ENCODE measurements around the gene EXOC6B.

Gene EXOC6B

DNA sequence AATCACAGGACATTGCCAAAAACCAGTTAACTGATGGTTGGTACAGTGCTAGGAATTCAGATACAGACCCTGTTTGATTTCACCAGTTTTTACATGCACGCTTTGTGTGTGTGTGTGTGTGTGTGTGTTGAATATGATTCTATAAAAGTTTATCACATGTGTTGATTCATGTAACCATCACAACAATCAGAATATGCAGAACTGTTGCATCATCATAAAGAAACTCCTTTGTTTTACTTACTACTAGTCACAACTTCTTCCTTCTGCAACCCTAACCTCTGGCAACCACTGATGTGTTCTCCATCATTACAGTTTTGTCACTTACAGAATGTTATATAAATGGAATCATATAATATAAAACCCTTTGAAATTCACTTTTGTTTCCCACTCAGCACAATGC, 533.4 kb downstream of the EXOC6B start:
- no peak overlapping the region for H3K4me3 ChIP-seq (ENCODE audit: insufficient read depth, low read depth, low read length, poor library complexity, severe bottlenecking)
- no peak overlapping the region for H3K27ac ChIP-seq (ENCODE audit: insufficient read depth, low read length, poor library complexity, severe bottlenecking)
- no peaks in the 10 kb centered on the region for H3K9me3 ChIP-seq (ENCODE audit: control insufficient read depth, low read length)
- no peaks in the 10 kb centered on the region for H3K27me3 ChIP-seq (replicated peaks; ENCODE audit: control insufficient read depth, insufficient read depth, low read length, poor library complexity, severe bottlenecking)
- DNase-seq: no peak
- no peaks in the 10 kb centered on the region for H3K4me1 ChIP-seq (ENCODE audit: control insufficient read depth, insufficient read depth, low read length, poor library complexity, severe bottlenecking)
- H3K36me3 ChIP-seq (ENCODE audit: control insufficient read depth, insufficient read depth, low read length): no peaks in the 10 kb centered on the region

DNA sequence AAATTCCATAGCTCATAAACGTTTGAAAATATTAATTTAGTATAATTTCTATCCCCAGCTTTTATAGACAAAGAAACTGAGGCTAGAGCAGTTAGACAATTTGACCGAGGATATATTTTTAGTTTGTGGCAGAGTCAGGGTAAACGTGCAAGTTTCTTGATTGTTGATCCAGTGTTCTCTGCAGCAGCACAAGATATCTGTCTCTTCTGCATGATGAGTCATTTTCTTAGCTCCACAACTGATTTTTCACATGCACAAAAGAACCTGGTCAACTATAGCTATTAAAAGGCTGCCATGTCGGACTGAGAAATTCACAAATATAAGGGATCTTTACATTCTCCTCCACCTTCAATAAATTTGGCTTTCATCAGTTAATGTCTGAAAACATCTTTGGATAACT, 534.8 kb downstream of the EXOC6B start:
- H3K4me1 ChIP-seq (ENCODE audit: control insufficient read depth, insufficient read depth, low read length, poor library complexity, severe bottlenecking): no peaks in the 10 kb centered on the region
- no peak overlapping the region for H3K4me3 ChIP-seq (ENCODE audit: insufficient read depth, low read depth, low read length, poor library complexity, severe bottlenecking)
- H3K36me3 ChIP-seq (ENCODE audit: control insufficient read depth, insufficient read depth, low read length): no peaks in the 10 kb centered on the region
- no peaks in the 10 kb centered on the region for H3K9me3 ChIP-seq (ENCODE audit: control insufficient read depth, low read length)
- H3K27me3 ChIP-seq (replicated peaks; ENCODE audit: control insufficient read depth, insufficient read depth, low read length, poor library complexity, severe bottlenecking): no peaks in the 10 kb centered on the region
- no peak overlapping the region for H3K27ac ChIP-seq (ENCODE audit: insufficient read depth, low read length, poor library complexity, severe bottlenecking)
- no peak for DNase-seq

DNA sequence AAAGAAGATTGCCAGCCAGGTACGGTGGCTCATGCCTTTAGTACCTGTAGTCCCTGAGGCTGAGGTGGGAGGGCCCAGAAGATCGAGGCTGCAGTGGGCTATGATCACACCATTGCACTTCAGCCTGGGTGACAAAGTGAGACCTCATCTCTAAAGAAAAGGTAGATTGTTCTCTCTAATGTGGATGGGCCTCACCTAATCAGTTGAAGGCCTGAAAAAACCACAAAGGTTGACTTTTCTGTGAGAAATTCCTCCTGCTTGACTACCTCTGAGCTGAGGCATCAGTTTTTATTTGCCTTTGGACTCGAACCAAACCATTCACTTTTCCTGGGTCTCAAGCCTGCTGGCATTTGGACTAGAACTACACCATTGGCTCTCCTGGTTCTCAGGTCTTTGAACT, 536.1 kb downstream of the EXOC6B start:
- Histone ChIP-seq H3K36me3 (ENCODE audit: control insufficient read depth, insufficient read depth, low read length) (no peaks in the 10 kb centered on the region), H3K27me3 (replicated peaks; ENCODE audit: control insufficient read depth, insufficient read depth, low read length, poor library complexity, severe bottlenecking) (no peaks in the 10 kb centered on the region), H3K4me3 (ENCODE audit: insufficient read depth, low read depth, low read length, poor library complexity, severe bottlenecking) (no peak overlapping the region), H3K9me3 (ENCODE audit: control insufficient read depth, low read length) (no peaks in the 10 kb centered on the region), H3K4me1 (ENCODE audit: control insufficient read depth, insufficient read depth, low read length, poor library complexity, severe bottlenecking) (no peaks in the 10 kb centered on the region), H3K27ac (ENCODE audit: insufficient read depth, low read length, poor library complexity, severe bottlenecking) (no peak overlapping the region)
- no peak for DNase-seq

DNA sequence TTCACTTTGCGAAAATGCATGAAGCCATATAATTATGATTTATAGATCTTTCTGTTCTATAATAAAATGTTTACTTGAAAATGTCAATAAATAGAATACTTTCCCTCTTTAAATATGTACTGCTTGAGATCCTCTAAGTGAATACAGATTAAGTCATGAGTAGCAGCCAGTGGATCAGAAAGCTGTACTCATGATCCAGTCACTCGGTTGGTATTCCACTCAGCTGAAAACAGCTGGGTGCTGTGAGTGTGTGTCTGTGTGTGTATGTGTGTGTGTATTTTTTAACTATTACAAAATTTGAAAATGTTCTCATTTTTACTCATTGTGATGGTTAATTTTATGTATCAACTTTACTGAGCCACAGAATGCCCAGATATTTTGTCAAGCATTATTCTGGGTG, 536.5 kb downstream of the EXOC6B start:
- no peak for DNase-seq
- Histone ChIP-seq H3K4me1 (ENCODE audit: control insufficient read depth, insufficient read depth, low read length, poor library complexity, severe bottlenecking) (no peaks in the 10 kb centered on the region), H3K4me3 (ENCODE audit: insufficient read depth, low read depth, low read length, poor library complexity, severe bottlenecking) (no peak overlapping the region), H3K36me3 (ENCODE audit: control insufficient read depth, insufficient read depth, low read length) (no peaks in the 10 kb centered on the region), H3K27me3 (replicated peaks; ENCODE audit: control insufficient read depth, insufficient read depth, low read length, poor library complexity, severe bottlenecking) (no peaks in the 10 kb centered on the region), H3K9me3 (ENCODE audit: control insufficient read depth, low read length) (no peaks in the 10 kb centered on the region), H3K27ac (ENCODE audit: insufficient read depth, low read length, poor library complexity, severe bottlenecking) (no peak overlapping the region)

DNA sequence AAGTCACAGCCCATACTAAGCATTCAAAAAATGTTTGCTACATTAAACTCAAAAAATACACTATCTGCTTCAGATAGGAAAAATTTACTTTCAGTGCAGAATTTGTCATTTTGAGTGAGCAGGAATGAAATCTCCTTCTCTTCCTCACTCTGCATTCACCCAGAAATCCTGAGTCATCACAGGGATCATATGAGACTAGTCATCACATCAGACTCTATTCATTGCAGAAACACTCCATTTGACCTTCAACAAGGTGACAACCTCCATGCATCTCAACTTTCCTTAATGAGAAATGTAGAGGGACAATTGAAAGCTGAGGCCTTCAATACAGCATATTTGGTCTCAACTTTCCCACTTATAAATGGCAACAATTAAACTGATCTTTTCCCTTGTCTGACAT, 547.8 kb downstream of the EXOC6B start:
- Histone ChIP-seq H3K27ac (ENCODE audit: insufficient read depth, low read length, poor library complexity, severe bottlenecking) (no peak overlapping the region), H3K36me3 (ENCODE audit: control insufficient read depth, insufficient read depth, low read length) (no peaks in the 10 kb centered on the region), H3K9me3 (ENCODE audit: control insufficient read depth, low read length) (no peaks in the 10 kb centered on the region), H3K4me3 (ENCODE audit: insufficient read depth, low read depth, low read length, poor library complexity, severe bottlenecking) (no peak overlapping the region), H3K4me1 (ENCODE audit: control insufficient read depth, insufficient read depth, low read length, poor library complexity, severe bottlenecking) (no peaks in the 10 kb centered on the region), H3K27me3 (replicated peaks; ENCODE audit: control insufficient read depth, insufficient read depth, low read length, poor library complexity, severe bottlenecking) (no peaks in the 10 kb centered on the region)
- no peak for DNase-seq

DNA sequence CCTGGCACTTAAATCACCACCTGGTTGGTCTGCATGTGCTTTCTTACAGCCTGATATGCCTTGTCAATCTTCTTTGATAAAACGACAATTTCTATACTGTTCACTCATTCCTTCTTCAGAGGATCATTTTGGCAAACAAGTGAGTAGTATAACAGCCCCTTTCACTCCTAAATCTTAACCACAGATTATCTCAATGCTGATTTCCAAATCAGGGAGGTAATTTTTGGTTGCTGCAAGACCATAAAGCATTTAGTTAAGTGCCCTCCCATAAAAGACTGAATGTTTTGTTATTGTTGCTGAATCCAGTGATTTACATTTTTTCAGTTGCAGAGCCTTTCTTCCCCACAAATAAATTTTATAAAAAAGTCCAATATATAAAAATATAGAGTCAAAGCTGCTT, 549.0 kb downstream of the EXOC6B start:
- no peak overlapping the region for H3K27ac ChIP-seq (ENCODE audit: insufficient read depth, low read length, poor library complexity, severe bottlenecking)
- no peak for DNase-seq
- no peaks in the 10 kb centered on the region for H3K27me3 ChIP-seq (replicated peaks; ENCODE audit: control insufficient read depth, insufficient read depth, low read length, poor library complexity, severe bottlenecking)
- no peaks in the 10 kb centered on the region for H3K9me3 ChIP-seq (ENCODE audit: control insufficient read depth, low read length)
- no peak overlapping the region for H3K4me3 ChIP-seq (ENCODE audit: insufficient read depth, low read depth, low read length, poor library complexity, severe bottlenecking)
- no peaks in the 10 kb centered on the region for H3K36me3 ChIP-seq (ENCODE audit: control insufficient read depth, insufficient read depth, low read length)
- no peaks in the 10 kb centered on the region for H3K4me1 ChIP-seq (ENCODE audit: control insufficient read depth, insufficient read depth, low read length, poor library complexity, severe bottlenecking)

DNA sequence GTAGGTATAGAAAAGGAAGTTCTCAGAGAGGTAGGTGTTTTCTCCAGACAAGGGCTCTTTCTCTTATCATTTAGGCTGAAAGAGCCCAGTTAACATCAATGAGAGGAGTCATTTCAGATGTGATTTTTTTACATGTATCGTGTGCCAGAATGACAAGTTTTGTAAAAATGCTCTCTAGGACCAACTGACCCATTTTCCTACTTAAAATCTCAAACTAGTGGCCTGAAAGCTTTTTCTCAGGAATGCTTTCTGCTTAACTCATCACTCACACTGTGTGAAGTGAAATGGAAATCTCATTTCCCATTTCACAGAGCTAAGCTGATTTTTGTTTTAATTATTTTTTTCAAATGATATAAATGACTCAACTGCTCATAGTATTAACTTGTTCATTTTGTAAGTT, 549.5 kb downstream of the EXOC6B start:
- H3K36me3 ChIP-seq (ENCODE audit: control insufficient read depth, insufficient read depth, low read length): no peaks in the 10 kb centered on the region
- H3K9me3 ChIP-seq (ENCODE audit: control insufficient read depth, low read length): no peaks in the 10 kb centered on the region
- no peaks in the 10 kb centered on the region for H3K27me3 ChIP-seq (replicated peaks; ENCODE audit: control insufficient read depth, insufficient read depth, low read length, poor library complexity, severe bottlenecking)
- H3K4me1 ChIP-seq (ENCODE audit: control insufficient read depth, insufficient read depth, low read length, poor library complexity, severe bottlenecking): no peaks in the 10 kb centered on the region
- DNase-seq: no peak
- H3K4me3 ChIP-seq (ENCODE audit: insufficient read depth, low read depth, low read length, poor library complexity, severe bottlenecking): no peak overlapping the region
- H3K27ac ChIP-seq (ENCODE audit: insufficient read depth, low read length, poor library complexity, severe bottlenecking): no peak overlapping the region

DNA sequence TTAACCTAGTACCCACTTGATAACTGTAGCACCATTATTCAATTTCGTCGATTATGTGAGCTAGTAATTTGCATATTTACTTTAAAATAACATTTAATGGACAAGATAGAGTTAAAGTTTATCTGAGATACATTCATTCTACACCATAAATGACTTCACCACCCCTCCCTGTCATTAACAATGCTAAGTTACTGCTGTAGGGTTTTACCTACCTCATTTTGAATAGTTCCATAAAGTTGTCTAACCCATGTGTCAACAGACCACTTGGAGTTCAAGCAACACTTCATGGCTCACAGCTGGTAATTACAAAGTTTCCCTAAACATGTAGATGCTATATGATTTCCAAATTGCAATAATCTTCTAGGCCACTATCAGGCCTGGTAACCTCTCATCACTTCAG, 550.7 kb downstream of the EXOC6B start:
- H3K9me3 ChIP-seq (ENCODE audit: control insufficient read depth, low read length): no peaks in the 10 kb centered on the region
- no peaks in the 10 kb centered on the region for H3K36me3 ChIP-seq (ENCODE audit: control insufficient read depth, insufficient read depth, low read length)
- H3K4me1 ChIP-seq (ENCODE audit: control insufficient read depth, insufficient read depth, low read length, poor library complexity, severe bottlenecking): no peaks in the 10 kb centered on the region
- DNase-seq: no peak
- H3K27ac ChIP-seq (ENCODE audit: insufficient read depth, low read length, poor library complexity, severe bottlenecking): no peak overlapping the region
- no peak overlapping the region for H3K4me3 ChIP-seq (ENCODE audit: insufficient read depth, low read depth, low read length, poor library complexity, severe bottlenecking)
- no peaks in the 10 kb centered on the region for H3K27me3 ChIP-seq (replicated peaks; ENCODE audit: control insufficient read depth, insufficient read depth, low read length, poor library complexity, severe bottlenecking)

DNA sequence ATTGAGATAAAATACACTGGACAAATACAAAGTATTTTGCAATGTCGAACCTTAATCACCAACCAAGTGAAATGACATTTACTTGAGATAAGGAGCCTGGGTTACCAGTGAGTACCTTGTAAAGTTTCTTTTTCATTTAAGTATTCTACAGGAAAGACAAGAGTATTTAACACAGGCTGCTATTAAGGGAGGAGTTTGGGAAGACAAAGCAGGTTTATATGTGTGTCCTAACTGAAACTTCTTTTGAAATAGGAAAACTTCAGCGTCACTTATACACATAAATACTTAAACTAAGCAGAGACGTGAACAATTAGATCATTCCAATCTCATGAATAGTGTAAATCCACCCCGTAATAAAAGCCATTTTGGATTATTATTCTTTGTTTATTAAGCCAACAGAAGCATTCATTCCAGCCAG, 551.4 kb downstream of the EXOC6B start:
- Histone ChIP-seq H3K36me3 (ENCODE audit: control insufficient read depth, insufficient read depth, low read length) (no peaks in the 10 kb centered on the region), H3K4me3 (ENCODE audit: insufficient read depth, low read depth, low read length, poor library complexity, severe bottlenecking) (no peak overlapping the region), H3K27me3 (replicated peaks; ENCODE audit: control insufficient read depth, insufficient read depth, low read length, poor library complexity, severe bottlenecking) (no peaks in the 10 kb centered on the region), H3K4me1 (ENCODE audit: control insufficient read depth, insufficient read depth, low read length, poor library complexity, severe bottlenecking) (no peaks in the 10 kb centered on the region), H3K9me3 (ENCODE audit: control insufficient read depth, low read length) (no peaks in the 10 kb centered on the region), H3K27ac (ENCODE audit: insufficient read depth, low read length, poor library complexity, severe bottlenecking) (no peak overlapping the region)
- no peak for DNase-seq

DNA sequence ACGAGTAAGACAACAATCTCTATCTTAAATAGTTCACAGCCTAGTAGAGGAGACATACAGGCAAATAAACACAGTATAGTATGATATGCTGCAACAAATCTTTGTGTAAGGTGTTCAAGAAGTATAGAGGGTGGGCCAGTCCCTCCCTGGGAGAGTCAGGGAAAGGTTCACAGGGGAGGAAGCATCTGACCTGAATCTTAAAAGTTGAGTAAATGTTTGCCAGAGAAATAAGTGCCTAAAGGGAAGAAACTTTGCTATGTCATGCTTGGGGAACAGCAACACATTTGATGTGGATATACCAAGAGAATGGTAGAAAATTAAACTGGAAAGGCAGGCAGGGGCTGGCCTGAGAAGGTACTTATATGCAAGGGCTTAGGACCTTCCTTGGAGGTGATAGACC, 552.4 kb downstream of the EXOC6B start:
- no peaks in the 10 kb centered on the region for H3K36me3 ChIP-seq (ENCODE audit: control insufficient read depth, insufficient read depth, low read length)
- H3K27me3 ChIP-seq (replicated peaks; ENCODE audit: control insufficient read depth, insufficient read depth, low read length, poor library complexity, severe bottlenecking): no peaks in the 10 kb centered on the region
- H3K4me1 ChIP-seq (ENCODE audit: control insufficient read depth, insufficient read depth, low read length, poor library complexity, severe bottlenecking): no peaks in the 10 kb centered on the region
- no peaks in the 10 kb centered on the region for H3K9me3 ChIP-seq (ENCODE audit: control insufficient read depth, low read length)
- no peak overlapping the region for H3K4me3 ChIP-seq (ENCODE audit: insufficient read depth, low read depth, low read length, poor library complexity, severe bottlenecking)
- H3K27ac ChIP-seq (ENCODE audit: insufficient read depth, low read length, poor library complexity, severe bottlenecking): no peak overlapping the region
- DNase-seq: no peak

All from effector memory CD4-positive, alpha-beta T cell (primary cell).